H9 (cell line): ENCODE results near the gene ZBTB25. TPM values are rescaled to one million over a fixed set of nuclear protein-coding genes. Genes with fewer than 3 reads are reported as not detected.

ENCODE experiments used
- DNase-seq: peaks from one replicate; pipeline ENCODE4 v3.0.0-alpha.2; 2017
- H2AFZ ChIP-seq: one replicate; pipeline ENCODE4 v1.6.1; 2013; ENCODE audit warnings: mild to moderate bottlenecking, low read length, control low read depth, moderate library complexity
- H2AK5ac ChIP-seq: 2 replicates; pipeline ENCODE4 v1.6.1; 2013; ENCODE audit warnings: low read length, control low read depth, mixed read lengths; ENCODE audit not compliant: insufficient read length
- H2BK120ac ChIP-seq: one replicate; pipeline ENCODE4 v1.6.1; 2013; ENCODE audit warnings: low read depth, mild to moderate bottlenecking, low read length, control low read depth, inconsistent platforms; ENCODE audit not compliant: poor library complexity, severe bottlenecking
- H2BK12ac ChIP-seq: 2 replicates; pipeline ENCODE4 v1.6.1; 2013; ENCODE audit warnings: low read length, control low read depth, mixed read lengths, low read depth; ENCODE audit not compliant: insufficient read length
- H2BK15ac ChIP-seq: 2 replicates; pipeline ENCODE4 v1.6.1; 2013; ENCODE audit warnings: low read depth, low read length, control low read depth
- H2BK20ac ChIP-seq: one replicate; pipeline ENCODE4 v1.6.1; 2013; ENCODE audit warnings: low read depth, mild to moderate bottlenecking, low read length, control low read depth, inconsistent platforms; ENCODE audit not compliant: poor library complexity, severe bottlenecking
- H2BK5ac ChIP-seq: 2 replicates; pipeline ENCODE4 v1.6.1; 2013; ENCODE audit warnings: low read length, control low read depth, mixed read lengths; ENCODE audit not compliant: insufficient read length
- H3K14ac ChIP-seq: 2 replicates; pipeline ENCODE4 v1.6.1; 2013; ENCODE audit warnings: low read length, control low read depth; ENCODE audit not compliant: insufficient read depth
- H3K18ac ChIP-seq: 2 replicates; pipeline ENCODE4 v1.6.1; 2013; ENCODE audit warnings: low read depth, mild to moderate bottlenecking, mixed read lengths, low read length, control low read depth; ENCODE audit not compliant: insufficient read length
- H3K23ac ChIP-seq: 2 replicates; pipeline ENCODE4 v1.6.1; 2013; ENCODE audit warnings: low read length, control low read depth, mixed read lengths, low read depth; ENCODE audit not compliant: insufficient read length
- H3K23me2 ChIP-seq: 2 replicates; pipeline ENCODE4 v1.6.1; 2013; ENCODE audit warnings: low read depth, mild to moderate bottlenecking, mixed read lengths, low read length, control low read depth; ENCODE audit not compliant: insufficient read length, poor library complexity, severe bottlenecking
- H3K27ac ChIP-seq: 2 replicates; pipeline ENCODE4 v1.5.1; 2013; ENCODE audit warnings: low read length, control low read depth, mixed read lengths, low read depth; ENCODE audit not compliant: insufficient read length
- H3K27me3 ChIP-seq: 2 replicates; pipeline ENCODE4 v1.6.1; 2013; ENCODE audit warnings: low read length, control low read depth, inconsistent platforms; ENCODE audit not compliant: insufficient read depth
- H3K4ac ChIP-seq: 2 replicates; pipeline ENCODE4 v1.6.1; 2013; ENCODE audit warnings: low read depth, mild to moderate bottlenecking, control low read depth, inconsistent platforms, low read length, moderate library complexity
- H3K4me1 ChIP-seq: 2 replicates; pipeline ENCODE4 v1.6.1; 2013; ENCODE audit warnings: low read length, control low read depth, inconsistent platforms; ENCODE audit not compliant: insufficient read depth
- H3K4me2 ChIP-seq: 2 replicates; pipeline ENCODE4 v1.6.1; 2013; ENCODE audit warnings: low read length, control low read depth, mixed read lengths; ENCODE audit not compliant: insufficient read length, insufficient read depth
- H3K56ac ChIP-seq: 2 replicates; pipeline ENCODE4 v1.6.1; 2013; ENCODE audit warnings: low read depth, mild to moderate bottlenecking, mixed read lengths, low read length, control low read depth; ENCODE audit not compliant: insufficient read length
- H3K79me1 ChIP-seq: 2 replicates; pipeline ENCODE4 v1.6.1; 2013; ENCODE audit warnings: low read depth, mild to moderate bottlenecking, moderate library complexity, low read length, control low read depth, inconsistent platforms; ENCODE audit not compliant: insufficient read depth, poor library complexity, severe bottlenecking
- H3K79me2 ChIP-seq: 2 replicates; pipeline ENCODE4 v1.6.1; 2013; ENCODE audit warnings: low read length, control low read depth, inconsistent platforms; ENCODE audit not compliant: insufficient read depth
- H3K9ac ChIP-seq: 2 replicates; pipeline ENCODE4 v1.6.1; 2013; ENCODE audit warnings: low read length, control low read depth, mixed read lengths; ENCODE audit not compliant: insufficient read length; ENCODE audit errors: extremely low read depth
- H3K9me3 ChIP-seq: one replicate; pipeline ENCODE4 v1.6.1; 2013; ENCODE audit warnings: low read depth, low read length, inconsistent platforms; ENCODE audit not compliant: control insufficient read depth
- H3T11ph ChIP-seq: one replicate; pipeline ENCODE4 v1.6.1; 2013; ENCODE audit warnings: mild to moderate bottlenecking, low read length, control low read depth, inconsistent platforms
- H4K20me1 ChIP-seq: one replicate; pipeline ENCODE4 v1.6.1; 2013; ENCODE audit not compliant: control insufficient read depth, insufficient read length, insufficient read depth
- H4K5ac ChIP-seq: 2 replicates; pipeline ENCODE4 v1.6.1; 2013; ENCODE audit warnings: low read depth, mild to moderate bottlenecking, mixed read lengths, low read length, control low read depth; ENCODE audit not compliant: insufficient read length
- H4K8ac ChIP-seq: replicated peaks from 2 replicates; pipeline ENCODE4 v1.6.1; 2013; ENCODE audit warnings: low read length, control low read depth, mixed read lengths, low read depth; ENCODE audit not compliant: insufficient read length
- H4K91ac ChIP-seq: 2 replicates; pipeline ENCODE4 v1.6.1; 2013; ENCODE audit warnings: low read depth, mild to moderate bottlenecking, moderate library complexity, mixed read lengths, low read length, control low read depth; ENCODE audit not compliant: insufficient read length
- H3K27ac Mint-ChIP-seq, 3 experiments: 2 replicates in 2 of 3; 3 replicates in 1 of 3; pipeline ENCODE4 v1.8.0; 2020 to 2021; ENCODE audit warnings: mixed read lengths in 3 of 3, mild to moderate bottlenecking in 1 of 3, moderate library complexity in 1 of 3
- H3K27me3 Mint-ChIP-seq: 2 replicates; pipeline ENCODE4 v1.8.0; 2021; ENCODE audit warnings: low read depth, mild to moderate bottlenecking, moderate library complexity, mixed read lengths
- H3K36me3 Mint-ChIP-seq, 3 experiments: 2 replicates in 2 of 3; 3 replicates in 1 of 3; pipeline ENCODE4 v1.8.0; 2020 to 2021; ENCODE audit warnings: low read depth in 3 of 3, mixed read lengths in 3 of 3; ENCODE audit not compliant: insufficient read depth in 1 of 3
- H3K4me1 Mint-ChIP-seq, 2 experiments: 2 replicates each; pipeline ENCODE4 v1.8.0; 2020; ENCODE audit warnings: mixed read lengths in 2 of 2
- H3K4me3 Mint-ChIP-seq, 2 experiments: 2 replicates in 1 of 2; 3 replicates in 1 of 2; pipeline ENCODE4 v1.8.0; 2020 to 2021; ENCODE audit warnings: mild to moderate bottlenecking in 2 of 2, mixed read lengths in 2 of 2, moderate library complexity in 1 of 2
- H3K9me3 Mint-ChIP-seq, 2 experiments: 2 replicates in 1 of 2; 3 replicates in 1 of 2; pipeline ENCODE4 v1.8.0; 2020; ENCODE audit warnings: mild to moderate bottlenecking in 2 of 2, mixed read lengths in 2 of 2, moderate library complexity in 1 of 2
- CTCF ChIP-seq: fragments of 200-600 bp; sonication (generic); conservative IDR thresholded peaks from 3 replicates; pipeline ENCODE4 v1.8.0; 2021; ENCODE audit warnings: antibody characterized with exemption, mild to moderate bottlenecking
- WGBS: extraction: QIAGEN DNeasy Blood & Tissue Kit; methylation state at CpG from one replicate; pipeline ENCODE4 v1.1.7; 2013; ENCODE audit warnings: missing lambda C conversion rate, low lambda C conversion rate, mixed read lengths; ENCODE audit not compliant: insufficient read length; ENCODE audit errors: extremely low coverage; 5-methylcytosine and 5-hydroxymethylcytosine counted together
- total RNA-seq: library from RNA; stranded (reverse); gene quantifications from 2 replicates; pipeline ENCODE4 v1.2.1, GENCODE V29; 2021

Gene ZBTB25
- total RNA-seq, 1 experiment from 2014 or later, result 8.2 TPM

- Mint-ChIP-seq H3K4me1 (peaks cover 54 to 55% of the 10 kb centered on the region in 2 experiments), H3K27ac (peak overlapping the region; percentile 86 to 98 (median 97)), H3K9me3 (no peaks in the 10 kb centered on the region), H3K27me3 (no peaks in the 10 kb centered on the region), H3K4me3 (peak overlapping the region; percentile 84 to 86), H3K36me3 (peaks cover 0 to 7% (median 3%) of the 10 kb centered on the region in 3 experiments; a peak in 3 of 7 replicates)
- H3K27me3 ChIP-seq, result no peaks in the 10 kb centered on the region
- TF ChIP-seq CTCF, result no peak
- no peak overlapping the region for H2BK5ac ChIP-seq
- H2BK20ac ChIP-seq, result no peak overlapping the region
- H3K14ac ChIP-seq, result peak overlapping the region; percentile 98
- H3K27ac ChIP-seq, result peak overlapping the region; percentile 66
- peaks cover 27% of the 10 kb centered on the region; the same call in 1 of the 2 replicates for H3K79me2 ChIP-seq
- H3K4me1 ChIP-seq, result no peaks in the 10 kb centered on the region; the same call in 1 of the 2 replicates
- H4K20me1 ChIP-seq, result no peaks in the 10 kb centered on the region
- peak overlapping the region; percentile 97 for H3K18ac ChIP-seq
- H3K4ac ChIP-seq, result no peak overlapping the region; the same call in 1 of the 2 replicates
- no peak overlapping the region for H2BK15ac ChIP-seq
- no peak overlapping the region for H3K23ac ChIP-seq
- DNase-seq, result peak; percentile 88
- no peak overlapping the region for H2BK12ac ChIP-seq
- no peak overlapping the region for H4K8ac ChIP-seq
- H3K23me2 ChIP-seq, result peaks cover 15% of the 10 kb centered on the region
- no peak overlapping the region for H4K91ac ChIP-seq
- no peak overlapping the region for H3T11ph ChIP-seq
- H2AK5ac ChIP-seq, result no peak overlapping the region
- peak overlapping the region; percentile 18 for H4K5ac ChIP-seq
- H3K4me2 ChIP-seq, result peak overlapping the region; percentile 91
- H3K79me1 ChIP-seq, result no peaks in the 10 kb centered on the region
- no peak overlapping the region for H2BK120ac ChIP-seq
- no peak overlapping the region for H2AFZ ChIP-seq
- WGBS, result no CpG with 5 or more reads among the region's 68 CpGs
- H3K56ac ChIP-seq, result no peak overlapping the region
- peak overlapping the region; percentile 77 for H3K9ac ChIP-seq
- no peaks in the 10 kb centered on the region for H3K9me3 ChIP-seq
Observed at GRCh38 chr14:64504897-64505794, 1.5 kb upstream of the ZBTB25 start.
